Duodenal mucosa (tissue), 2 donors: ENCODE measurements around the gene BRI3BP.
"Not testable (repeated sequence)": the region's sequence is repeated elsewhere in the genome, so short reads cannot be mapped to it uniquely, and the experiment has no call there.

Experiments
- H3K27ac ChIP-seq: one replicate; pipeline ENCODE4 v1.7.0; 2013; ENCODE audit warnings: low read depth, low read length
- H3K27me3 ChIP-seq, 2 donors: one replicate each; pipeline ENCODE4 v1.7.0; 2013; ENCODE audit warnings: low read length in 2 of 2, control low read depth in 1 of 2; ENCODE audit not compliant: insufficient read depth in 2 of 2, control insufficient read depth in 1 of 2
- H3K36me3 ChIP-seq, 2 donors: one replicate each; pipeline ENCODE4 v1.7.0; 2013; ENCODE audit warnings: low read length in 2 of 2, control low read depth in 1 of 2; ENCODE audit not compliant: insufficient read depth in 2 of 2, control insufficient read depth in 1 of 2
- H3K4me1 ChIP-seq, 2 donors: one replicate each; pipeline ENCODE4 v1.7.0; 2013; ENCODE audit warnings: low read length in 2 of 2, control low read depth in 1 of 2; ENCODE audit not compliant: insufficient read depth in 2 of 2, control insufficient read depth in 1 of 2
- H3K4me3 ChIP-seq, 2 donors: one replicate each; pipeline ENCODE4 v1.7.0; 2013; ENCODE audit warnings: low read length in 2 of 2, low read depth in 1 of 2
- H3K9ac ChIP-seq, 2 donors: one replicate each; pipeline ENCODE4 v1.7.0; 2013; ENCODE audit warnings: low read length in 2 of 2, low read depth in 1 of 2
- H3K9me3 ChIP-seq, 2 donors: one replicate each; pipeline ENCODE4 v1.7.0; 2013; ENCODE audit warnings: low read length in 2 of 2, control low read depth in 1 of 2; ENCODE audit not compliant: control insufficient read depth in 1 of 2

Gene BRI3BP

GRCh38 chr12:125074294-125074693, 80.8 kb downstream of the BRI3BP start:
- H3K4me1 ChIP-seq, H3K4me3 ChIP-seq, H3K27ac ChIP-seq, H3K27me3 ChIP-seq, H3K9ac ChIP-seq, H3K9me3 ChIP-seq: not testable (repeated sequence)
- H3K36me3 ChIP-seq = peaks cover 10 to 38% of the 10 kb centered on the region in 2 donors

- no peak overlapping the region for H3K27ac ChIP-seq
- no peak overlapping the region for H3K9ac ChIP-seq
- H3K4me3 ChIP-seq = no peak overlapping the region
- no peaks in the 10 kb centered on the region for H3K4me1 ChIP-seq
- H3K27me3 ChIP-seq = no peaks in the 10 kb centered on the region
- peaks cover 7 to 44% of the 10 kb centered on the region in 2 donors for H3K36me3 ChIP-seq
- no peaks in the 10 kb centered on the region for H3K9me3 ChIP-seq
Measured at GRCh38 chr12:125076103-125076502, 82.7 kb downstream of the BRI3BP start.

- H3K36me3 ChIP-seq = peaks cover 6 to 48% of the 10 kb centered on the region in 2 donors
- H3K27me3 ChIP-seq = no peaks in the 10 kb centered on the region
- H3K27ac ChIP-seq = no peak overlapping the region
- H3K9me3 ChIP-seq = no peaks in the 10 kb centered on the region
- H3K9ac ChIP-seq = no peak overlapping the region
- no peak overlapping the region for H3K4me3 ChIP-seq
- H3K4me1 ChIP-seq = no peaks in the 10 kb centered on the region
Measured at GRCh38 chr12:125079084-125079483, 85.6 kb downstream of the BRI3BP start.

GRCh38 chr12:125079648-125080645, 86.5 kb downstream of the BRI3BP start:
- Histone ChIP-seq H3K4me3 (no peak overlapping the region), H3K4me1 (no peaks in the 10 kb centered on the region), H3K9me3 (no peaks in the 10 kb centered on the region), H3K27ac (no peak overlapping the region), H3K36me3 (peaks cover 9 to 50% of the 10 kb centered on the region in 2 donors), H3K9ac (no peak overlapping the region), H3K27me3 (no peaks in the 10 kb centered on the region)
